H1 (cell line): ENCODE measurements around the gene LMNB1. TPM values are rescaled to one million over a fixed set of nuclear protein-coding genes. Genes with fewer than 3 reads are reported as not detected.

Source experiments
- CTCF ChIA-PET: fragments of 300-600 bp; sonication (Branson Sonifier 250); formaldehyde crosslinking; loops from one replicate; lab custom pipeline; 2021; ENCODE audit not compliant: partially characterized antibody; lab: Charles Lee
- POLR2A ChIA-PET: fragments of 300-600 bp; sonication (Branson Sonifier 250); formaldehyde crosslinking; loops from one replicate; lab custom pipeline; 2021; ENCODE audit warnings: inconsistent platforms; ENCODE audit not compliant: partially characterized antibody; lab: Charles Lee
- DNase-seq, 2 experiments: peaks; one replicate each; pipeline versions ENCODE4 v3.0.0 to v3.0.0-alpha.2; 2010 to 2022; ENCODE audit warnings: low spot score in 2 of 2, low read depth in 1 of 2, mixed read lengths in 1 of 2
- FAIRE-seq: peaks from 2 replicates; lab custom pipeline; 2011; peaks lifted over from hg19 to GRCh38; lab: Jason Lieb, UNC
- H2AFZ ChIP-seq: 2 replicates; pipeline ENCODE4 v1.8.1; 2012; ENCODE audit warnings: low read length, inconsistent platforms
- H2AK5ac ChIP-seq: 2 replicates; pipeline ENCODE4 v1.6.1; 2013; ENCODE audit warnings: low read depth, low read length
- H2BK120ac ChIP-seq: replicated peaks from 2 replicates; pipeline ENCODE3; 2013; ENCODE audit warnings: low read depth, low read length, inconsistent platforms
- H2BK12ac ChIP-seq: 2 replicates; pipeline ENCODE4 v1.6.1; 2013; ENCODE audit warnings: low read depth, low read length
- H2BK15ac ChIP-seq: 2 replicates; pipeline ENCODE4 v1.6.1; 2013; ENCODE audit warnings: low read length
- H2BK20ac ChIP-seq: 2 replicates; pipeline ENCODE4 v1.6.1; 2013; ENCODE audit warnings: low read length
- H2BK5ac ChIP-seq: 2 replicates; pipeline ENCODE4 v1.6.1; 2013; ENCODE audit warnings: low read depth, low read length
- H3K14ac ChIP-seq: 2 replicates; pipeline ENCODE4 v1.6.1; 2013; ENCODE audit warnings: inconsistent platforms; ENCODE audit not compliant: insufficient read length
- H3K18ac ChIP-seq: 2 replicates; pipeline ENCODE4 v1.6.1; 2013; ENCODE audit warnings: low read length; ENCODE audit errors: extremely low read depth
- H3K23ac ChIP-seq: 2 replicates; pipeline ENCODE4 v1.6.1; 2013; ENCODE audit warnings: inconsistent platforms; ENCODE audit not compliant: insufficient read length
- H3K23me2 ChIP-seq: 2 replicates; pipeline ENCODE4 v1.6.1; 2013; ENCODE audit warnings: low read depth, low read length
- H3K27ac ChIP-seq: 2 replicates; pipeline ENCODE4 v1.6.1; 2011; ENCODE audit warnings: low read depth, low read length, inconsistent platforms
- H3K27me3 ChIP-seq, 4 experiments: replicated peaks in 1 of 4; 1 replicate in 1 of 4; 2 replicates in 3 of 4; pipeline versions ENCODE4 v1.6.1 to v1.8.1; 2011 to 2013; ENCODE audit warnings: low read length in 3 of 4, mild to moderate bottlenecking in 3 of 4, inconsistent platforms in 2 of 4, mixed read lengths in 2 of 4, moderate library complexity in 1 of 4; ENCODE audit not compliant: control insufficient read depth in 3 of 4, insufficient read depth in 3 of 4; ENCODE audit errors: extremely low read depth in 1 of 4
- H3K36me3 ChIP-seq, 4 experiments: 2 replicates each; pipeline versions ENCODE4 v1.6.1 to v1.8.1; 2011 to 2013; ENCODE audit warnings: mild to moderate bottlenecking in 4 of 4, low read length in 3 of 4, moderate library complexity in 2 of 4, control low read depth in 1 of 4, inconsistent platforms in 1 of 4; ENCODE audit not compliant: insufficient read depth in 4 of 4, control insufficient read depth in 2 of 4
- H3K4ac ChIP-seq: replicated peaks from 2 replicates; pipeline ENCODE3; 2013; ENCODE audit warnings: low read length, low read depth, mixed read lengths, inconsistent platforms; ENCODE audit not compliant: insufficient read length
- H3K4me1 ChIP-seq, 4 experiments: replicated peaks in 1 of 4; 1 replicate in 1 of 4; 2 replicates in 3 of 4; pipeline versions ENCODE4 v1.6.1 to v1.8.1; 2011 to 2013; ENCODE audit warnings: low read length in 3 of 4, inconsistent platforms in 2 of 4, mixed read lengths in 1 of 4; ENCODE audit not compliant: insufficient read depth in 4 of 4, control insufficient read depth in 3 of 4
- H3K4me2 ChIP-seq, 2 experiments: 2 replicates each; pipeline versions ENCODE4 v1.6.1 to v1.8.1; 2011 to 2013; ENCODE audit warnings: low read depth in 2 of 2, low read length in 2 of 2, control low read depth in 1 of 2, inconsistent platforms in 1 of 2, mild to moderate bottlenecking in 1 of 2; ENCODE audit not compliant: insufficient read depth in 1 of 2
- H3K4me3 ChIP-seq, 4 experiments: fragments of 200-600, 300-600 bp in 1 of 4; sonication (generic), shearing (Covaris generic), sonication (Bioruptor Twin) in 1 of 4; 2 replicates each; pipeline versions ENCODE4 v1.5.1 to v1.8.1; 2011 to 2016; ENCODE audit warnings: low read length in 4 of 4, low read depth in 3 of 4, control low read depth in 2 of 4, inconsistent platforms in 2 of 4, mild to moderate bottlenecking in 2 of 4, mixed read lengths in 1 of 4, moderate library complexity in 1 of 4; ENCODE audit not compliant: insufficient read depth in 2 of 4; ENCODE audit errors: extremely low read depth in 1 of 4
- H3K56ac ChIP-seq: replicated peaks from 2 replicates; pipeline ENCODE3; 2013; ENCODE audit warnings: low read depth, mild to moderate bottlenecking, mixed read lengths, low read length, inconsistent platforms; ENCODE audit not compliant: insufficient read length
- H3K79me1 ChIP-seq: 2 replicates; pipeline ENCODE4 v1.6.1; 2013; ENCODE audit warnings: low read depth, low read length, control low read depth
- H3K79me2 ChIP-seq, 2 experiments: 2 replicates each; pipeline versions ENCODE4 v1.6.1 to v1.8.1; 2012 to 2013; ENCODE audit warnings: low read length in 2 of 2, mild to moderate bottlenecking in 2 of 2, inconsistent platforms in 1 of 2; ENCODE audit not compliant: insufficient read depth in 2 of 2, control insufficient read depth in 1 of 2
- H3K9ac ChIP-seq, 4 experiments: replicated peaks in 1 of 4; 1 replicate in 1 of 4; 2 replicates in 3 of 4; pipeline versions ENCODE4 v1.6.1 to v1.8.1; 2011 to 2013; ENCODE audit warnings: low read depth in 3 of 4, low read length in 3 of 4, control low read depth in 2 of 4, mild to moderate bottlenecking in 2 of 4, moderate library complexity in 2 of 4, inconsistent platforms in 1 of 4; ENCODE audit errors: extremely low read depth in 1 of 4
- H3K9me3 ChIP-seq, 2 experiments: 2 replicates each; pipeline versions ENCODE4 v1.6.1 to v1.8.1; 2012 to 2013; ENCODE audit warnings: mild to moderate bottlenecking in 2 of 2, moderate library complexity in 2 of 2, control low read depth in 1 of 2, inconsistent platforms in 1 of 2, low read depth in 1 of 2, low read length in 1 of 2, mixed read lengths in 1 of 2; ENCODE audit not compliant: insufficient read depth in 2 of 2
- H4K20me1 ChIP-seq, 2 experiments: replicated peaks in 1 of 2; 2 replicates each; pipeline versions ENCODE3 to v1.8.1; 2011 to 2013; ENCODE audit warnings: inconsistent platforms in 2 of 2, low read length in 2 of 2, mild to moderate bottlenecking in 1 of 2; ENCODE audit not compliant: insufficient read depth in 2 of 2, control insufficient read depth in 1 of 2
- H4K5ac ChIP-seq: 2 replicates; pipeline ENCODE4 v1.6.1; 2013; ENCODE audit warnings: low read length, low read depth, mixed read lengths, inconsistent platforms; ENCODE audit not compliant: insufficient read length
- H4K8ac ChIP-seq: 2 replicates; pipeline ENCODE4 v1.8.0; 2013; ENCODE audit warnings: mild to moderate bottlenecking, moderate library complexity, low read length, inconsistent platforms; ENCODE audit not compliant: insufficient read depth; ENCODE audit errors: extremely low read depth
- H4K91ac ChIP-seq: replicated peaks from 2 replicates; pipeline ENCODE3; 2013; ENCODE audit warnings: low read length, mixed read lengths, inconsistent platforms; ENCODE audit not compliant: insufficient read length
- HDAC2 ChIP-seq, 2 experiments: fragments of 300-600 bp in 1 of 2; sonication (generic) in 1 of 2; IDR thresholded peaks; 2 replicates each; pipeline ENCODE4 v1.6.1; 2011 to 2012; ENCODE audit warnings: low read depth in 2 of 2, low read length in 2 of 2, mild to moderate bottlenecking in 2 of 2, moderate library complexity in 2 of 2, borderline replicate concordance in 1 of 2, inconsistent platforms in 1 of 2
- JUND ChIP-seq: IDR thresholded peaks from 2 replicates; pipeline ENCODE4 v1.6.1; 2011; ENCODE audit warnings: mild to moderate bottlenecking, improper control_type of control experiment, low read length
- POLR2A ChIP-seq, 2 experiments: IDR thresholded peaks; 1 replicate in 1 of 2; 2 replicates in 1 of 2; pipeline ENCODE4 v1.6.1; 2011; ENCODE audit warnings: low read depth in 2 of 2, low read length in 2 of 2, mild to moderate bottlenecking in 2 of 2; ENCODE audit errors: control extremely low read depth in 1 of 2
- WGBS, 2 experiments: shearing (Covaris generic) in 1 of 2; methylation state at CpG; one replicate each; pipeline versions ENCODE4 v1.1.6 to v1.1.7; 2013 to 2015; ENCODE audit warnings: low lambda C conversion rate in 2 of 2, mixed read lengths in 2 of 2, inconsistent platforms in 1 of 2, low coverage in 1 of 2, missing lambda C conversion rate in 1 of 2; ENCODE audit not compliant: insufficient replicate concordance in 2 of 2, insufficient coverage in 1 of 2, insufficient read length in 1 of 2; ENCODE audit errors: extremely low coverage in 1 of 2, missing lambda C conversion rate in 1 of 2; 5-methylcytosine and 5-hydroxymethylcytosine counted together
- polyA plus RNA-seq, 7 experiments: library from polyadenylated mRNA; depleted of rRNA in 3 of 7; stranded (reverse) in 5 of 7; unstranded in 2 of 7; fragments of >200 nt in 5 of 7; fragments of 200-250 nt in 2 of 7; gene quantifications; 1 replicate in 5 of 7; 2 replicates in 1 of 7; 4 replicates in 1 of 7; pipeline versions ENCODE4 v1.2.1 to v1.2.3, GENCODE V29; 2011 to 2013; ENCODE audit warnings: missing spikeins in 2 of 7, mixed read lengths in 2 of 7
- total RNA-seq: library from RNA; stranded (reverse); fragmentation: NEBNext Ultra II Directional; extraction: Animal tissue kit (Norgen Biotek cat#: 25700); gene quantifications from 2 replicates; pipeline ENCODE4 v1.2.1, GENCODE V29; 2021

Gene LMNB1
- total and polyA plus RNA-seq, 2 of the 8 experiments (the other 6 are each of a cell fraction or from before 2014, with no cell fraction given), result 73.5 to 225 TPM

DNA sequence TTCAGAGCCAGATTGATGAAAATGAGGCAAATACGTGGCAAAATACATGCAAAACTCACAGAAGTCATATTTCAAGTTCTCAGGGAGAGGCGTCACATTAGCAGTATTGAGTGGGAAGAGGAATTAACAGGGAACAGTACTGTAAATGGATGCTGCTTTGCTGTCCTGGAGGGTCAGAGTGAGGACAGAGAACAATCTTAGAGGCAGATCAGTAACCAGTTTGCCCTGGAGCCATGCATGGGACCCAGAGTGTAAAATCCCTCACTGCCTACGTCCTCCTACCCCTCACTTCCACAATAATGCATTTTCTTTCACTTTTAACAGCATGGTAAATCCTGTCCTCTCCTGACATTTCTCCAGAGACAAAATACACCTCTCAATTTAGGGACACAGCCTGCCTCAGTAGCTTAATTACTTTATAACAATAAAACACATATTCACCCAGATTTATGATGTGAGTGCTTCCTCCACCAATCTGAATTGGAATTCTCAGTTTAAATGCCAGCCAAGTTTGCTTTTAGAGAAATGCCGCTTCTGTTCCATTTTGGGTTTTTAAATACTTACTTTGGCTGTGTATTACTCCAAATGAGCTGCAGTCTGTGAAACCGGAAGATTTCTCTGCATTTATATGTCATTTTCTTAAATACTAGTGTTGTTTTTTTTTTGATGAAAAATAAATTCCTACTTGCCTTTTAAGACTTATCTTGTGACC, 70.0 kb downstream of the LMNB1 start:
- H3K18ac ChIP-seq, result no peak overlapping the region
- 77% methylated on average over 5 of the region's 5 CpGs; no CpG with 5 or more reads in 1 of the 2 experiments for WGBS, 2 experiments
- H3K4ac ChIP-seq, result no peak overlapping the region
- H2BK12ac ChIP-seq, result peak overlapping the region; percentile 51; the same call in 1 of the 2 replicates
- H4K91ac ChIP-seq, result peak overlapping the region; percentile 63
- H2AFZ ChIP-seq, result no peak overlapping the region
- H4K20me1 ChIP-seq, result no peaks in the 10 kb centered on the region
- no peaks in the 10 kb centered on the region for H3K79me1 ChIP-seq
- H2BK120ac ChIP-seq, result peak overlapping the region; percentile 30
- H3K23ac ChIP-seq, result no peak overlapping the region
- H4K5ac ChIP-seq, result peak overlapping the region; percentile 19
- ChIA-PET POLR2A (no interaction called here), CTCF (interaction anchor here (0.7 to 1.3 kb wide), 5 partner anchors 31 to 467 kb away, joined by 3 to 5 read pairs (median 3); no protein-coding TSS in a partner anchor)
- no peaks in the 10 kb centered on the region for H3K9me3 ChIP-seq
- H2AK5ac ChIP-seq, result 0 out of 2 replicates have a peak overlapping the region, but pooled peaks have one; percentile 20
- H2BK15ac ChIP-seq, result no peak overlapping the region
- H4K8ac ChIP-seq, result no peak overlapping the region
- peak overlapping the region in 2 of 4 experiments; percentile 13 to 33; a peak in 3 of 7 replicates for H3K9ac ChIP-seq
- no peak for FAIRE-seq
- H3K27me3 ChIP-seq, result no peaks in the 10 kb centered on the region
- H3K23me2 ChIP-seq, result no peaks in the 10 kb centered on the region
- H3K79me2 ChIP-seq, result peaks cover 0 to 23% of the 10 kb centered on the region in 2 experiments; a peak in 3 of 4 replicates
- H3K27ac ChIP-seq, result 0 out of 2 replicates have a peak overlapping the region, but pooled peaks have one; percentile 59
- peaks cover 6 to 24% (median 18%) of the 10 kb centered on the region in 4 experiments for H3K4me1 ChIP-seq
- no peak overlapping the region for H3K56ac ChIP-seq
- no peak for TF ChIP-seq JUND
- no peak for TF ChIP-seq POLR2A (IDR thresholded peaks at IDR 0.05; ENCODE audit: control extremely low read depth in 1 of 2, low read depth in 2 of 2, low read length in 2 of 2)
- no peak for TF ChIP-seq HDAC2 (IDR thresholded peaks at IDR 0.05; ENCODE audit: borderline replicate concordance in 1 of 2, low read depth in 2 of 2, low read length in 2 of 2)
- TF ChIP-seq, all 59 proteins: peak for 0
- H3K4me2 ChIP-seq, result peak overlapping the region in 1 of 2 experiments; percentile 79; a peak in 1 of 4 replicates
- DNase-seq, result no peak
- peak overlapping the region; percentile 90; the same call in 1 of the 2 replicates for H2BK5ac ChIP-seq
- no peaks in the 10 kb centered on the region; a peak in 1 of 8 replicates for H3K36me3 ChIP-seq
- H2BK20ac ChIP-seq, result peak overlapping the region; percentile 24; the same call in 1 of the 2 replicates
- no peak overlapping the region for H3K14ac ChIP-seq
- no peak overlapping the region for H3K4me3 ChIP-seq
